ENCODE measurements around the gene CADPS.

- TF ChIP-seq, protein P1, sequence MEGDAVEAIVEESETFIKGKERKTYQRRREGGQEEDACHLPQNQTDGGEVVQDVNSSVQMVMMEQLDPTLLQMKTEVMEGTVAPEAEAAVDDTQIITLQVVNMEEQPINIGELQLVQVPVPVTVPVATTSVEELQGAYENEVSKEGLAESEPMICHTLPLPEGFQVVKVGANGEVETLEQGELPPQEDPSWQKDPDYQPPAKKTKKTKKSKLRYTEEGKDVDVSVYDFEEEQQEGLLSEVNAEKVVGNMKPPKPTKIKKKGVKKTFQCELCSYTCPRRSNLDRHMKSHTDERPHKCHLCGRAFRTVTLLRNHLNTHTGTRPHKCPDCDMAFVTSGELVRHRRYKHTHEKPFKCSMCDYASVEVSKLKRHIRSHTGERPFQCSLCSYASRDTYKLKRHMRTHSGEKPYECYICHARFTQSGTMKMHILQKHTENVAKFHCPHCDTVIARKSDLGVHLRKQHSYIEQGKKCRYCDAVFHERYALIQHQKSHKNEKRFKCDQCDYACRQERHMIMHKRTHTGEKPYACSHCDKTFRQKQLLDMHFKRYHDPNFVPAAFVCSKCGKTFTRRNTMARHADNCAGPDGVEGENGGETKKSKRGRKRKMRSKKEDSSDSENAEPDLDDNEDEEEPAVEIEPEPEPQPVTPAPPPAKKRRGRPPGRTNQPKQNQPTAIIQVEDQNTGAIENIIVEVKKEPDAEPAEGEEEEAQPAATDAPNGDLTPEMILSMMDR (conservative IDR thresholded peaks at IDR 0.05; ENCODE audit: low read length) = no peak
- TF ChIP-seq EZH2phosphoT487 (IDR thresholded peaks at IDR 0.05; ENCODE audit: borderline replicate concordance, low read depth, low read length) = no peak
These were observed 518.9 kb downstream of the CADPS start for GRCh38 chr3:62356356-62356755.

All from OCI-LY7 (cell line).